PC-3 (cell line): ENCODE results near the gene UBE2S. TPM values are rescaled to one million over a fixed set of nuclear protein-coding genes. Genes with fewer than 3 reads are reported as not detected.

Source experiments
- ATAC-seq: fragments of 200-7000 bp; cut with Tn5 transposase; 2 replicates; pipeline ENCODE4 v1.9.1; 2020; ENCODE audit warnings: mild to moderate bottlenecking, moderate library complexity
- BruUV-seq: library from RNA; stranded (reverse); fragments of 400-500 nt; replicated peaks from 2 replicates; lab custom pipeline; 2021; lab: Mats Ljungman, UMichigan
- CTCF ChIA-PET: fragments of 300-600 bp; sonication (Branson Sonifier 250); formaldehyde crosslinking; loops from one replicate; lab custom pipeline; 2022; ENCODE audit warnings: antibody characterized with exemption; lab: Charles Lee
- POLR2A ChIA-PET: fragments of 300-600 bp; sonication (Branson Sonifier 250); formaldehyde crosslinking; loops from one replicate; lab custom pipeline; 2022; ENCODE audit warnings: antibody characterized with exemption; ENCODE audit not compliant: unreplicated experiment; lab: Charles Lee
- DNase-seq: peaks from one replicate; pipeline ENCODE4 v3.0.0-alpha.2; 2015
- H2AFZ ChIP-seq: fragments of 300-600 bp; sonication (generic); 2 replicates; pipeline ENCODE4 v1.6.0; 2016; ENCODE audit warnings: antibody characterized with exemption, low read length
- H3F3A ChIP-seq: fragments of 300-600 bp; sonication (generic); one replicate; pipeline ENCODE4 v1.6.0; 2017; ENCODE audit warnings: antibody characterized with exemption, low read length, control low read depth, mild to moderate bottlenecking; ENCODE audit not compliant: unreplicated experiment
- H3K27ac ChIP-seq: fragments of 300-600 bp; sonication (generic); 2 replicates; pipeline ENCODE4 v1.5.1; 2016; ENCODE audit warnings: mild to moderate bottlenecking, low read length
- H3K27me3 ChIP-seq: fragments of 300-600 bp; sonication (generic); 2 replicates; pipeline ENCODE4 v1.6.1; 2016; ENCODE audit warnings: low read length, mixed read lengths
- H3K36me3 ChIP-seq: fragments of 300-600 bp; sonication (generic); 2 replicates; pipeline ENCODE4 v1.6.1; 2016; ENCODE audit warnings: low read depth, mixed run types, low read length, mixed read lengths
- H3K4me1 ChIP-seq: fragments of 300-600 bp; sonication (generic); 2 replicates; pipeline ENCODE4 v1.5.1; 2016; ENCODE audit warnings: low read length; ENCODE audit not compliant: insufficient read depth
- H3K4me2 ChIP-seq: fragments of 300-600 bp; sonication (generic); 2 replicates; pipeline ENCODE4 v1.6.0; 2016; ENCODE audit warnings: low read length
- H3K4me3 ChIP-seq: fragments of 300-600 bp; sonication (generic); 2 replicates; pipeline ENCODE4 v1.5.1; 2016; ENCODE audit warnings: mild to moderate bottlenecking, low read length, mixed read lengths
- H3K79me2 ChIP-seq: fragments of 300-600 bp; sonication (generic); 2 replicates; pipeline ENCODE4 v1.6.1; 2017; ENCODE audit warnings: low read length, mixed read lengths
- H3K9ac ChIP-seq: fragments of 300-600 bp; sonication (generic); 2 replicates; pipeline ENCODE4 v1.6.0; 2016; ENCODE audit warnings: mild to moderate bottlenecking, low read length
- H3K9me2 ChIP-seq: fragments of 300-600 bp; sonication (generic); replicated peaks from 2 replicates; pipeline ENCODE4 v1.6.1; 2016; ENCODE audit warnings: mixed run types, low read length, mixed read lengths
- H3K9me3 ChIP-seq: fragments of 300-600 bp; sonication (generic); 2 replicates; pipeline ENCODE4 v1.6.1; 2016; ENCODE audit warnings: low read length, mixed read lengths
- H4K20me1 ChIP-seq: fragments of 300-600 bp; sonication (generic); 2 replicates; pipeline ENCODE4 v1.6.1; 2016; ENCODE audit warnings: low read length, mixed read lengths
- EZH2 ChIP-seq: fragments of 300-600 bp; sonication (generic); IDR thresholded peaks from one replicate; pipeline ENCODE4 v1.6.1; 2017; ENCODE audit warnings: antibody characterized with exemption, mild to moderate bottlenecking, low read length; ENCODE audit not compliant: unreplicated experiment
- EZH2phosphoT487 ChIP-seq: fragments of 300-600 bp; sonication (generic); IDR thresholded peaks from 2 replicates; pipeline ENCODE4 v1.6.1; 2018; ENCODE audit warnings: mild to moderate bottlenecking, antibody characterized with exemption, low read length, borderline replicate concordance
- intact Hi-C: fragments of 100-400 bp; cut with micrococcal nuclease; formaldehyde crosslinking; loops from 2 replicates; pipeline ENCODE4 v1.9.0; 2023
- total RNA-seq: library from RNA; depleted of rRNA; stranded (reverse); fragments of >200 nt; gene quantifications from 2 replicates; pipeline ENCODE4 v1.2.3, GENCODE V29; 2014
- TF ChIP-seq, protein P1 (sequence below): fragments of 300-600 bp; sonication (generic); conservative IDR thresholded peaks from 2 replicates; pipeline ENCODE4 v1.5.1; 2017; ENCODE audit warnings: antibody characterized with exemption, low read depth, mild to moderate bottlenecking, low read length

The UBE2S gene
- total RNA-seq, 1 experiment from 2014 or later = 2,245 TPM

- H3K9me3 ChIP-seq = no peaks in the 10 kb centered on the region
- intact Hi-C loops = loop anchor here (2.0 to 10.0 kb wide), 3 partner anchors 46 to 170 kb away; partner anchors contain the start of gene KMT5C
- H3F3A ChIP-seq = peaks cover 7% of the 10 kb centered on the region
- H3K36me3 ChIP-seq = peaks cover 39% of the 10 kb centered on the region
- BruUV-seq = TSS peak; percentile 75
- ChIA-PET CTCF (interaction anchor here (1.0 to 2.4 kb wide), 2 partner anchors 46 to 225 kb away, joined by 3 to 9 read pairs; partner anchors contain the start of gene KMT5C), POLR2A (interaction anchor here (1.4 kb wide), 1 partner anchor 46 kb away, joined by 8 read pairs; the partner anchor contains the start of gene KMT5C)
- H3K4me3 ChIP-seq = peak overlapping the region; percentile 98
- no peak for TF ChIP-seq EZH2
- TF ChIP-seq EZH2phosphoT487 = no peak
- TF ChIP-seq, protein P1, sequence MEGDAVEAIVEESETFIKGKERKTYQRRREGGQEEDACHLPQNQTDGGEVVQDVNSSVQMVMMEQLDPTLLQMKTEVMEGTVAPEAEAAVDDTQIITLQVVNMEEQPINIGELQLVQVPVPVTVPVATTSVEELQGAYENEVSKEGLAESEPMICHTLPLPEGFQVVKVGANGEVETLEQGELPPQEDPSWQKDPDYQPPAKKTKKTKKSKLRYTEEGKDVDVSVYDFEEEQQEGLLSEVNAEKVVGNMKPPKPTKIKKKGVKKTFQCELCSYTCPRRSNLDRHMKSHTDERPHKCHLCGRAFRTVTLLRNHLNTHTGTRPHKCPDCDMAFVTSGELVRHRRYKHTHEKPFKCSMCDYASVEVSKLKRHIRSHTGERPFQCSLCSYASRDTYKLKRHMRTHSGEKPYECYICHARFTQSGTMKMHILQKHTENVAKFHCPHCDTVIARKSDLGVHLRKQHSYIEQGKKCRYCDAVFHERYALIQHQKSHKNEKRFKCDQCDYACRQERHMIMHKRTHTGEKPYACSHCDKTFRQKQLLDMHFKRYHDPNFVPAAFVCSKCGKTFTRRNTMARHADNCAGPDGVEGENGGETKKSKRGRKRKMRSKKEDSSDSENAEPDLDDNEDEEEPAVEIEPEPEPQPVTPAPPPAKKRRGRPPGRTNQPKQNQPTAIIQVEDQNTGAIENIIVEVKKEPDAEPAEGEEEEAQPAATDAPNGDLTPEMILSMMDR = no peak
- peaks cover 41% of the 10 kb centered on the region for H3K4me1 ChIP-seq
- H4K20me1 ChIP-seq = peaks cover 41% of the 10 kb centered on the region
- H3K79me2 ChIP-seq = peaks cover 73% of the 10 kb centered on the region
- peak; percentile 99 for DNase-seq
- H3K27me3 ChIP-seq = no peaks in the 10 kb centered on the region
- peak overlapping the region; percentile 54 for H3K27ac ChIP-seq
- H2AFZ ChIP-seq = peak overlapping the region; percentile 63
- peak; percentile 76 for ATAC-seq
- H3K4me2 ChIP-seq = peak overlapping the region; percentile 90
- H3K9ac ChIP-seq = peak overlapping the region; percentile 95
- no peaks in the 10 kb centered on the region for H3K9me2 ChIP-seq
Measured at GRCh38 chr19:55384920-55385723, 22.5 kb downstream of the UBE2S start.

- H3K4me3 ChIP-seq = peak within 1 kb of the TSS; percentile 98
- POLR2A ChIA-PET = interaction anchor here (0.6 to 1.4 kb wide), 2 partner anchors 28 to 45 kb away, joined by 3 to 8 read pairs; partner anchors contain the start of gene KMT5C
- peaks cover 67% of the 10 kb centered on the region for H3K79me2 ChIP-seq
- ATAC-seq = peak; percentile 41
- peaks cover 35% of the 10 kb centered on the region for H3K36me3 ChIP-seq
- H3K9me2 ChIP-seq = no peaks in the 10 kb centered on the region
- H3K4me1 ChIP-seq = peaks cover 41% of the 10 kb centered on the region
- CTCF ChIA-PET = interaction anchor here (0.5 to 2.4 kb wide), 8 partner anchors 10 to 224 kb away, joined by 3 to 12 read pairs (median 4); partner anchors contain the start of gene KMT5C
- H4K20me1 ChIP-seq = peaks cover 33% of the 10 kb centered on the region
- peak within 1 kb of the TSS; percentile 54 for H3K27ac ChIP-seq
- peaks cover 7% of the 10 kb centered on the region for H3F3A ChIP-seq
- intact Hi-C loops = loop anchor here (2.0 to 10.0 kb wide), 2 partner anchors 46 to 170 kb away; partner anchors contain the start of gene KMT5C
- H3K9me3 ChIP-seq = no peaks in the 10 kb centered on the region
- peak within 1 kb of the TSS; percentile 95 for H3K9ac ChIP-seq
- peak within 1 kb of the TSS; percentile 69 for H2AFZ ChIP-seq
- DNase-seq = peak; percentile 68
- H3K27me3 ChIP-seq = no peaks in the 10 kb centered on the region
- TF ChIP-seq EZH2phosphoT487 = no peak
- TF ChIP-seq, protein P1 = no peak
- TF ChIP-seq EZH2 = no peak
- peak within 1 kb of the TSS; percentile 95 for H3K4me2 ChIP-seq
- no TSS peak for BruUV-seq
Measured at GRCh38 chr19:55384131-55384919, 23.3 kb downstream of the UBE2S start, which contains the start of gene TMEM238. TMEM238 (minus strand) TSS chr19:55384292; CDS start chr19:55384259, 33 bp downstream.
